ENCODE data around the gene MEF2A. TPM values are rescaled to one million over a fixed set of nuclear protein-coding genes. Genes with fewer than 3 reads are reported as not detected.
"Not testable (repeated sequence)": the region's sequence is repeated elsewhere in the genome, so short reads cannot be mapped to it uniquely, and the experiment has no call there.

Gene MEF2A
- total RNA-seq, 2 donors from 2014 or later: 16.4 to 18.7 TPM

DNA sequence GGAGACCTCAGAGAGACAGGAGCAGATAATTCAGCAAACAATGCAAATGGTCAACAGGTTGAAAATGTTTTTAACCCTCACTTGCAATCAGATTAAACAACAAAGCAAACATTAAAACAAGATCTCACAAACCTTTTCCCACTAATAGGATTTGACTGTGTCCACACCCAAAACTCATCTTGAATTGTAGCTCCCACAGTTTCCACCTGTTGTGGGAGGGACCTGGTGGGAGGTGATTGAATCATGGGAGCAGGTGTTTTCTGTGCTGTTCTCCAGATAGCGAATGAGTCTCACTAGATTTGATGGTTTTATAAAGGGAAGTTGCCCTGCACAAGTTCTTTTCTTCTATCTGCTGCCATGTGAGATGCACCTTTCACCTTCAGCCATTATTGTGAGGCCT lies 168.8 kb downstream of the MEF2A start:
- ATAC-seq (no peak), DNase-seq (ENCODE audit: low spot score in 2 of 2) (no peak)
- peak overlapping the region in 1 of 2 donors; percentile 4 for H3K27ac Mint-ChIP-seq
- H3K36me3 Mint-ChIP-seq: peaks cover 4 to 5% of the 10 kb centered on the region in 2 donors
- no peaks in the 10 kb centered on the region for H3K9me3 Mint-ChIP-seq

DNA sequence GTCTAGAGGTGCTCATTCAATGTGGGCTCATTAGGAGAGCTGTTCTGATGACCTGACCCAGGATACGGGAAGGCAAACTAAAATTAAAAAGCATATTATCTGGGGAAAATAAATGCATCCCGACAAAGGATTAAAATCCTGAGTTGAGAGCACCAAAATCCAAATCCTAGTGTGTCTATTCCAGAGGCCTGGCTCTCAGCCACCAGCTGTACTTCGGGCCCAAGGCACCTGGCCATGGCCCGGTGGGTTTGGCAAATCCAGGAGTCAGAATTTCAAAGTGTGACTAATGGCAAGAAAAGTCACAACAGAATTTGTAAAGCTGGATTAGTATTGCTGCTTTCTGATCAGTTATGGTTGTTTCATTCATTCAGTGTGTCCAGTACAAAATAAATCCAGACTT lies 170.1 kb downstream of the MEF2A start:
- DNase-seq (ENCODE audit: low spot score in 2 of 2) (no peak), ATAC-seq (no peak)
- H3K9me3 Mint-ChIP-seq: no peaks in the 10 kb centered on the region
- H3K36me3 Mint-ChIP-seq: peaks cover 4 to 5% of the 10 kb centered on the region in 2 donors
- H3K27ac Mint-ChIP-seq: no peak overlapping the region

DNA sequence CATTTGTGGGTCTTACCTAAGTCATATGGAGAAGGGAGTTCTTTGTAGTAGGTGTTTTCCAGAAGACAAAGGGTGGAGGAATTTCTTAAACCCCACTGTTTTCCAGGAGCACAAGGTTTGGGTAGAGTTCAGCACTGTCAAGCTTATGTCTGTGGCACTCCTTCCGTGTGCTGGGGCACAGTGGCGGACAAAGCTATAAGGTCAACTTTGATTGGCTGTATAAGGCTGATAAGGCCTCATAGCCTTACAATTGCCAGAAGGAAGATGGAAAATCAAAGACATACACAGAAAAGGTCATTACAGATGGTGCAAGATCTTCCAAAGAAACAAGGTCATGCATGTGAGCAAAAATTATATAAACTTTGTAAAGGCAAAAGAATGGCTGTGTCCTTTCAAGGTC lies 170.9 kb downstream of the MEF2A start:
- Mint-ChIP-seq H3K9me3 (no peaks in the 10 kb centered on the region), H3K36me3 (peaks cover 3 to 5% of the 10 kb centered on the region in 2 donors), H3K27ac (no peak overlapping the region)
- no peak for DNase-seq (ENCODE audit: low spot score in 2 of 2)
- no peak for ATAC-seq

DNA sequence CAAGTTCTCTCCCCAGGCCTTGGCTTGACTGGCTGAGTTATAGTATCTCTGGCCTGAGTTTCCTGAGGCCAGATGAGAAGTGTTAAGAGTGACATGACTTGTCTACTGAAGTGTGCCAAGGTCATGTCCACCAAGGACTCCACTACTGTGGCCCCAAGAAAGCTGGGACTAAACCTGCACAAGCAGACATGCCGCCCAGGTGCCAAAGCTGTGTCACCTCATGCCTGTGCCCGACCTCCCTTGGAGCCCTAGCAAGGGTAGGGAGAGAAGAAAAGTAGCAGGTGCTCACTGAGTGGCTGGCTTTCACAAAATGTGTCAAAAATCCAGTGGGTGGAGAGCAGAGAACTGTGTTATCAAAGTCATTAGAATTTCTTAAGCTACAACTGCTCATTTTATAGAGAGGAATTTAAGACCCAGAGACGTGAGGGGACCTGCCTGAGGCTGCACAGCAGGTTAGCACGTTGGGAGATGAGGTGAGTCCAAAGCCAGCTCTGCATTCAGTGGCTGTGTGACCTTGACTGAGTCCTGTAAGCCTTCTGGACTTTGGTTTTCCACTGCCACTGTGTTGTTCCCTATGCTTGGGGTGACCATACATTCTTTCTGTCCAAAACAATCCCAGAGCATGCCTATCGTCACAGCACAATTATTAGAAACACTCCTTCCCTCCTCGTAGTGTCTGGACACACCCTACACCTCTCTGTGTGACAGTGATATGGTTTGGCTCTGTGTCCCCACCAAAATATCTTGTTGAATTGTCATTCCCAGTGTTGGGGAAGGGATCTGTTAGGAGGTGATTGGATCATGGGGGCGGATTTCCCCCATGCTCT lies 172.4 kb downstream of the MEF2A start:
- Mint-ChIP-seq H3K36me3 (peaks cover 0 to 5% of the 10 kb centered on the region in 2 donors), H3K27ac (no peak overlapping the region)
- ATAC-seq: no peak

DNA sequence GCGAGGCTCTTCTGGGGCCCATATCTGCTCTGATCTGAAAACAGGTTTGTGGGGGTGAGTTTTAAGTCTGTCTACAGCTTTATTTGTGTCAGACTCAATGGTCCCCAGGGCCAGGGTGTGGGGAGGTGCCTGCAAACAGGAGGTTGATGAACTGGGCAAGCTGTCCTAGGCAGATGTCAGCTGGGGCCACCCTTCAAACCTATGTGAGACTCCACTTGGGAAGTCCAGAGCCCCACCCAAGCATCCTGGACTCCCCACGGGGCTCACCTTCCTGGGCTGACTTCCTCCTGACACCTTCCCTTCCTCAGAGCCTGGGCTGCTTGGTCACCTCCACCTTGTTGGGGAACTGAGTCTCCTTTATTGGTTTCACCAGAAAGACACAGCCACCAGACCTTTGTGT lies 176.1 kb downstream of the MEF2A start:
- no peaks in the 10 kb centered on the region for H3K36me3 Mint-ChIP-seq
- no peak for ATAC-seq
- no peaks in the 10 kb centered on the region for H3K9me3 Mint-ChIP-seq
- no peak overlapping the region for H3K27ac Mint-ChIP-seq
- DNase-seq (ENCODE audit: low spot score in 2 of 2): no peak

More for the DNA sequence above, 172.4 kb downstream of the MEF2A start:
- no peaks in the 10 kb centered on the region for H3K9me3 Mint-ChIP-seq
- DNase-seq (ENCODE audit: low spot score in 2 of 2): no peak

DNA sequence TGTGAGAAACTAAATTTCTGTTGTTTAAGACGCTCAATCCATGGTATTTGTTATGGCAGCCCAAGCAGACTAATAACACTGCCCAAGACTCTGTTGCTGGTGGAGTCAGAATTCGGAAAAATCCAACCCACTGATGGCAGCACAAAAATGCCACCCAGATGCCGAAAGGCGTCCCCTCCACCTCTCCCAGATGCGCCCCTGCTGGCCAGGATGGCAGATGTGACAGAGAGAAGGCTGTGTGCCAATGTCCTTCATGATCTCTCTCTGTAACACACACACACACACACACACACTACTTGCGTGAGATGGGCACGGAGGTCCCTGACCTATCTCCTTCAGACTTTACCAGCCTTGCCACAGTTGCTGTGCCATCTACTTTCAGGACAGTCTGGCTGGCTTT lies 178.4 kb downstream of the MEF2A start:
- DNase-seq (ENCODE audit: low spot score in 2 of 2) (no peak), ATAC-seq (no peak)
- no peaks in the 10 kb centered on the region for H3K9me3 Mint-ChIP-seq
- peak overlapping the region; percentile 19 to 44 for H3K27ac Mint-ChIP-seq
- no peaks in the 10 kb centered on the region for H3K36me3 Mint-ChIP-seq

DNA sequence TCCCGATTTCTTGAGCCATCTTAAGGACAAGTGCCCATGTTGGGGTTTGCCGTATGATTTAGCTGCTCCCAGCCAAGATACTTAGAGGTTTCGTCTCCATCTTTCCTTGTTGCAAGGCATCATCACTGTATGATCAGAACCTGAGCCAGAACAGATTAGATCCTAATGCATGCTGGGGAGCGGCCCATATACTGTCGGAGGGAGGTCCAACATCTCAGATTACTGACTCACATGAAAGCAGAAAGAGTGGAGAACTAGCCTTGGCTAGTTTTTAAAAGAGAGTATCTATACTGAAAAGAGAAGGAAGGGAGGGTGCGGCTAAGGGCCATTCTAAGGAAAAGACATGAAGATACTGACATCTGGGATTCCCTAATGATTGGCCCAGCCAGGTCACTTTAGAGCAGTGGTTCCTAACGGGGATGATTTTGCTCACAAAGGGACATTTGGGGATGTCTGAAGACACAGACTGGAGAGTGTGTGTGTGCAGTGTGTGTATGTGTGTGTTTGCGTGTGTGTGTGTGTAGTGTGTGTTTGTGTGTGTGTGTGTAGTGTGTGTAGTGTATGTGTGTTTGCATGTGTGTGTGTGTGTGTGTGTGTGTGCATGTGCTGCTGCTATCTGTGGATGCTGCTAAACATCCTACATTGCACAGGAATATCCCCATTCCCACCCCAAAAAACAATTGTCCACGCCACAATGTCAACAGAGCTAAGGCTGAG lies 179.7 kb downstream of the MEF2A start:
- DNase-seq (ENCODE audit: low spot score in 2 of 2) (no peak), ATAC-seq (no peak)
- no peaks in the 10 kb centered on the region for H3K36me3 Mint-ChIP-seq
- no peaks in the 10 kb centered on the region for H3K9me3 Mint-ChIP-seq
- H3K27ac Mint-ChIP-seq: no peak overlapping the region

DNA sequence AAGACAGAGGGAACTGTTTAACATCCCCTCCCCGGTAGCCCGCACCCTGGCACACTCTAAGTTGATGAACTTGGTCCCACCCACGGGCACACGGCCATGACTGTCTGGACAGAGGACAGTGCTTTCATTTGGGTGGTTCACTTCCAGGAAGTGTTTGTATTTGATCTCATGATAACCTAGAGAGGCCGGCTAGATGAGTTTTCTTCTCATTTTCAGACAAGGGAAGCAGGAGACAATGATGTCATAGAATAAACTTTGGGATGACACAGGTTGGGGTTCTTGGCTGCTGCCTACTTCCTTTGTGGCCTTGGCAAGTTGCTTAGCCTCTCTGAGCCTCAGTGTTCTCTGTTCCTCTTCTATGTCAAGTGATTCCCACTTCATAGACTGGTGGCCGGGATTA lies 183.6 kb downstream of the MEF2A start:
- ATAC-seq (no peak), DNase-seq (ENCODE audit: low spot score in 2 of 2) (no peak)
- Mint-ChIP-seq H3K9me3 (no peaks in the 10 kb centered on the region), H3K27ac (no peak overlapping the region), H3K36me3 (no peaks in the 10 kb centered on the region)

DNA sequence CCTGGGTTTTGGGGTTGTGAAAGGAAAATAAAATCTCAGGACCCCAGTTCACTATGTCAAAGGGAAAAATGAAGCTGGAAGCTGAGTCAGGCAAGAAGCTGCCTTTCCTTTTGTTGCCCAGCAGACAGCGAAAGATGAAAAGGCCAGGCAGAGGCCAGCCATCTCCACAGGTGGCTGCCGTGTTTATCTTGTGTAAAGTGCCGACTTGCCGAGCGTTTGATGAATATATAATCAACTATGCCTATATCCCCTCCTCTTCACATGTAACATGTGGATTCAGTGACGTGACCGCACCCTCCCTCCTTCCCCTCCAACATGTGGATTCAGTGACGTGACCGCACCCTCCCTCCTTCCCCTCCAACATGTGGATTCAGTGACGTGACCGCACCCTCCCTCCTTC lies 184.5 kb downstream of the MEF2A start:
- not testable (repeated sequence) for H3K36me3 Mint-ChIP-seq; H3K27ac Mint-ChIP-seq; H3K9me3 Mint-ChIP-seq; DNase-seq (ENCODE audit: low spot score in 2 of 2); ATAC-seq

DNA sequence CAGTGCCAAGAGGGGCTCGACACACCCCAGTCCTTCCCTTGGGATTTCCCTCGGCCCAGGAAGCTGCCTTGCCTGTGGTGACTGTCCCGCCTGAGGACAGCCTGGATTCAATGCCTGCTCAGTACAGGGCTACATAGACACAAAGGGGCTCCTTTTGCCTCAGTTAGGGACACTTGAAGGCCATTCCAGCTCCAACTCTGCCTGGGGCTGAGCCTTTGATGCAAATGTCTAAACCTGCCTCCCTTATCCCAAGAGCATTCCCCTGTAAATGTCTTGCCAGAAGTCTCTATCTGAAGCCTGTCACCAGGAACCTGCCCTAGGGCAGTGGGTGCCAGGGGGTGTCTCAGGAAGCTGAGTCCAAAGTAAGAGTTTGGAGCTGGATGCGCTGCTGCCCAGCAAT lies 186.8 kb downstream of the MEF2A start:
- no peak for DNase-seq (ENCODE audit: low spot score in 2 of 2)
- no peak for ATAC-seq
- H3K9me3 Mint-ChIP-seq: no peaks in the 10 kb centered on the region
- H3K27ac Mint-ChIP-seq: no peak overlapping the region
- H3K36me3 Mint-ChIP-seq: no peaks in the 10 kb centered on the region

DNA sequence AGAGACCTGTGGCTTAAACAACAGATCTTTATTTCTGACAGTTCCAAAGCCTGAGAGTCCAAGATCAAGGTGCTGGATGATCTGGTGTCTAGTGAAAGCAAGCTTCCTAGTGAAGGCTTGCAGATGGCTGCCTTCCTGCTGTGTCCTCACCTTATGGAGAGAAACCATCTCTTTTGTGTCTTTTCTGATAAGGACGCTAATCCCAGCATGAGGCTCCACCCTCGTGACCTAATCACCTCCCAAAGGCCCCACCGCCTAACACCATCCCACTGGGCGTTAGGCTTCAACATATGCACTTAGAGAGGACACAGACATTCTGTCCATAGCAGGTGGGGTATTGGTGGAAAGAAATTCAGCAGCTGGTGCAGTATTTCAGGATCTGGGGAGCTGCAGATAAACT lies 187.3 kb downstream of the MEF2A start:
- Mint-ChIP-seq H3K9me3 (no peaks in the 10 kb centered on the region), H3K36me3 (no peaks in the 10 kb centered on the region), H3K27ac (no peak overlapping the region)
- ATAC-seq: no peak
- no peak for DNase-seq (ENCODE audit: low spot score in 2 of 2)

DNA sequence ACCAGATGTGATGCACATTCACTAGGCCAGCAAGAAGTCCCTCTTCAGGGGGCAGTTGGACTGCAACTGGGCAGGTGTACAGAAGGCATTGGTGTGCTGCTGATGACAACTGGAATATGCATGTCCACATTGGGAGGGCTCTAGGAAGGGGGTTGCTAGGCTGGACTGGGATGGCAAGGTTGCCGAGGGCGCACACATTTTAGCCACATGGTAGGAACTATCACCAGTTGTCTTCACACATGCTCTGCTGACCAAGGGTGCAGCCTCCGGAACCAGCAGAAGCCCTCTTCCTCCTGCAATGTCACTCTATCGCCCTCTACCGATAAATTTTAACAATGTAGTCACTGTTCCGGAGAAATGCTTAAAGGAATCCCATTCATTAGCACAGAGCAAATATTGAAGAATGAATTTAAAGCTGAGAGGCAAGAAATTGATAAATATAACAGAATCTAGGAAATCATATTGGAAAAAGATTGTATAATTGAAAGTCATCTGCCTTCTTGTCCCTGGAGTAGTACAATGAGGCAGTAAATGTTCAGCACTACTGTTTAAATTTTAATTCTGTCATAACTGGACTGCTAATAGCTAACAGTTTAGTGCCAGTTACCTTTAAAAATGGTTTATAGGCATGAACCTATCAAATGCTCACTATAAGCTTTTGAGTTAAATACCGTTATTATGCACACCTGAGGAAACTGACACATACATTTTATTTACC lies 190.1 kb downstream of the MEF2A start:
- ATAC-seq (peak; percentile 80 to 81), DNase-seq (ENCODE audit: low spot score in 2 of 2) (peak in 1 of 2 donors; percentile 33)
- H3K36me3 Mint-ChIP-seq: no peaks in the 10 kb centered on the region
- no peak overlapping the region for H3K27ac Mint-ChIP-seq
- H3K9me3 Mint-ChIP-seq: no peaks in the 10 kb centered on the region

DNA sequence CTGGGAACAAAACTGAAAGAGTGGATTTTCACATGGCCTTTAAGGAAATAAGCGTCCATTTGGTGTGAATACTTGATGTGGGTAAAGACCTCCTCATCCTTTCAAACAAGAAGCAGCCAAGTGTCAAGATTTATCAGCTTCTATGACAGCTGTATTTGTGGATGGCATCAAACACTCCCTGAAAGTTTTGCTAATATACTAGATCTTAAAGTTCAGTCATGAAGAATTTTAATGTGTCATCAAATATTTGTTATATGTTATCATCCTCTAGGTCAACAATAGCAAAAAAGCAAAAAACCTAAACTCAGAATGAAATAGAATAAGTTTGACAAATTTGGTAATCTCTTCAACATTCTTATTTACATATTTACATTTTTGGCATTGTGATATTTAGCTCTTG lies 196.5 kb downstream of the MEF2A start:
- ATAC-seq: no peak
- no peaks in the 10 kb centered on the region for H3K9me3 Mint-ChIP-seq
- no peaks in the 10 kb centered on the region for H3K36me3 Mint-ChIP-seq
- no peak overlapping the region for H3K27ac Mint-ChIP-seq
- DNase-seq (ENCODE audit: low spot score in 2 of 2): no peak

DNA sequence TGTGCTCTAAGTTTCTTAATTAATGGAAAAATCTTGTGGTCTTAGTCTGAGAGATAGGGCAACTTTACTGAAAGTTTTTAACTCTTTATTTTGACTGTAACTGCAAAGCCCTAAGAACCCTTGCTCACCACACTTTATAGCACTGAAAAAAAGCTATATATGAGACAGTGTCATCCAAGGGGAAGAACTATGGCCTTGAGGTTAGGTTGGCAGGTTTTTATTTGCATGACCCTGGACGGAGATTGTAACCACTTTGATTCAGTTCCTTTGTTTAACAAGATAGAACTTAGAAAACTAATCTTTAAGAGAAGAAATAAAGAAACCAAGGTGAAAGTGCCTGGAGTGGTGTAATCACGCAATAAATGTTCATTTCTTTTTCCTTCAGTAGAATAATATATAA lies 198.0 kb downstream of the MEF2A start:
- H3K9me3 Mint-ChIP-seq: no peaks in the 10 kb centered on the region
- H3K27ac Mint-ChIP-seq: no peak overlapping the region
- ATAC-seq: no peak
- DNase-seq (ENCODE audit: low spot score in 2 of 2): no peak
- H3K36me3 Mint-ChIP-seq: no peaks in the 10 kb centered on the region

DNA sequence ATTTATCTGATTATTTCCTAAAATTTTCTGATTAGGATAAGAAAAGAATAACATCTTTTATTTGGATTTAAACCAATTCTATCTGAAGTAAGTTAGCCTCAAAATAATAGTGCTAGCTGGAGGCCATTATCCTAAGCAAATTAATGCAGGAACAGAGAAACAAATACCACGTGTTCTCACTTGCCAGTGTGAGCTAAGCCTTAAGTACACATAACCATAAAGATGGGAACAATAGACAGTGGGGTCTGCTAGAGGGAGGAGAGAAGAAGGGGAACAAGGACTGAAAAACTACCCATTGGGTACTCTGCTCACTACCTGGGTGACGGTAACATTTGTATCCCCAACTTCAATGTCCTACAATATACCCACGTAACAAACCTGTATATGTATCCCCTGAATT lies 198.7 kb downstream of the MEF2A start:
- Mint-ChIP-seq H3K27ac (no peak overlapping the region), H3K9me3 (no peaks in the 10 kb centered on the region), H3K36me3 (no peaks in the 10 kb centered on the region)
- DNase-seq (ENCODE audit: low spot score in 2 of 2): no peak
- no peak for ATAC-seq

Data from activated naive CD4-positive, alpha-beta T cell treated with anti-CD3 and anti-CD28 coated beads, Interleukin-2, amount 50 U/mL, for 72 hours (primary cell).